WTC11 (cell line): ENCODE data around the gene TXNRD2.
A peak's percentile ranks its signal among the peaks of the same experiment; 100 is the strongest.

Experiments
- ATF6 ChIP-seq: sonication (generic); formaldehyde crosslinking; IDR thresholded peaks from 2 replicates; pipeline ENCODE4 v1.8.1; 2023; ENCODE audit warnings: mild to moderate bottlenecking, missing genetic modification reagents
- CBFB ChIP-seq: sonication (generic); formaldehyde crosslinking; IDR thresholded peaks from 2 replicates; pipeline ENCODE4 v1.8.1; 2022; ENCODE audit warnings: mild to moderate bottlenecking, low read depth, missing genetic modification reagents
- CTCF ChIP-seq: fragments of 200-600 bp; IDR thresholded peaks from 2 replicates; pipeline ENCODE4 v1.8.0; 2022; ENCODE audit warnings: antibody characterized with exemption
- NR1H2 ChIP-seq: sonication (generic); formaldehyde crosslinking; IDR thresholded peaks from 2 replicates; pipeline ENCODE4 v1.9.0; 2021; ENCODE audit warnings: mild to moderate bottlenecking, moderate library complexity, missing genetic modification reagents
- PRDM15 ChIP-seq: sonication (generic); formaldehyde crosslinking; IDR thresholded peaks from 2 replicates; pipeline ENCODE4 v1.8.0; 2022; ENCODE audit warnings: missing genetic modification reagents
- ZBTB43 ChIP-seq: sonication (generic); formaldehyde crosslinking; IDR thresholded peaks from 2 replicates; pipeline ENCODE4 v1.8.1; 2023; ENCODE audit warnings: mild to moderate bottlenecking, missing genetic modification reagents
- ZNF232 ChIP-seq: sonication (generic); formaldehyde crosslinking; IDR thresholded peaks from 2 replicates; pipeline ENCODE4 v1.8.0; 2022; ENCODE audit warnings: mild to moderate bottlenecking, missing genetic modification reagents

GRCh38 chr22:19986410-19987341 lies 45.1 kb upstream of the TXNRD2 start:
- TF ChIP-seq NR1H2 (CRISPR knock-in tag) = no peak
- TF ChIP-seq CTCF = no peak
- TF ChIP-seq ZNF232 (CRISPR knock-in tag) = 0 out of 2 replicates have a peak, but pooled peaks have one; percentile 16
- TF ChIP-seq CBFB (CRISPR knock-in tag) = no peak
- no peak for TF ChIP-seq PRDM15 (CRISPR knock-in tag)
- TF ChIP-seq ZBTB43 (CRISPR knock-in tag) = no peak
- no peak for TF ChIP-seq ATF6
